ENCODE data around the gene CLEC2A.
"Not testable (repeated sequence)": the region's sequence is repeated elsewhere in the genome, so short reads cannot be mapped to it uniquely, and the experiment has no call there.

CLEC2A gene

DNA sequence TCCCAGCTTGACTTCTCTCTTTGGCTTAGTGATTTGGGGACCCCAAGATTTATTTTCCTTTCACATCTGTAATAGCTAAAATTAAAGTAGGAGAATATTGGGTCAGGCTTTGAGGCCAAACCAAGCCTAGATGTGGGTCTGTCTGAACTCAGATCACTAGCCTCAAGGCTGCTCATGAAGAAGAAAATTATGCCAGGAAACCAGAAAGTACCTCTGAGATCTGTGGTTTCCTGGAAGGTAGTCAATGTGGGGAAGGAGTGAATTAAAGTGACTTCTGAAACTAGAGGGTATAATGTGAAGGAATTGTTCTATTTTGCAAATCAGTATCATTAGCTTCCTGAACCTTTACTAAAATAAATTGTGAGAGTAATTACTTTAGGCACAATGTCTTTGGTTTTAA lies 25.7 kb upstream of the CLEC2A start:
- no peaks in the 10 kb centered on the region for H3K9me3 ChIP-seq (ENCODE audit: low read length)
- H3K36me3 ChIP-seq (ENCODE audit: insufficient read depth, low read length): no peaks in the 10 kb centered on the region
- H3K4me1 ChIP-seq (ENCODE audit: insufficient read depth, low read length): no peaks in the 10 kb centered on the region
- H3K27me3 ChIP-seq (ENCODE audit: control insufficient read depth in 1 of 2, insufficient read depth in 2 of 2, low read length in 2 of 2): no peaks in the 10 kb centered on the region
- no peak overlapping the region for H3K4me3 ChIP-seq (ENCODE audit: low read depth in 1 of 2, low read length in 2 of 2)
- no peak overlapping the region for H3K9ac ChIP-seq (ENCODE audit: low read length)
- no peak overlapping the region for H3K27ac ChIP-seq (ENCODE audit: low read depth, low read length)

DNA sequence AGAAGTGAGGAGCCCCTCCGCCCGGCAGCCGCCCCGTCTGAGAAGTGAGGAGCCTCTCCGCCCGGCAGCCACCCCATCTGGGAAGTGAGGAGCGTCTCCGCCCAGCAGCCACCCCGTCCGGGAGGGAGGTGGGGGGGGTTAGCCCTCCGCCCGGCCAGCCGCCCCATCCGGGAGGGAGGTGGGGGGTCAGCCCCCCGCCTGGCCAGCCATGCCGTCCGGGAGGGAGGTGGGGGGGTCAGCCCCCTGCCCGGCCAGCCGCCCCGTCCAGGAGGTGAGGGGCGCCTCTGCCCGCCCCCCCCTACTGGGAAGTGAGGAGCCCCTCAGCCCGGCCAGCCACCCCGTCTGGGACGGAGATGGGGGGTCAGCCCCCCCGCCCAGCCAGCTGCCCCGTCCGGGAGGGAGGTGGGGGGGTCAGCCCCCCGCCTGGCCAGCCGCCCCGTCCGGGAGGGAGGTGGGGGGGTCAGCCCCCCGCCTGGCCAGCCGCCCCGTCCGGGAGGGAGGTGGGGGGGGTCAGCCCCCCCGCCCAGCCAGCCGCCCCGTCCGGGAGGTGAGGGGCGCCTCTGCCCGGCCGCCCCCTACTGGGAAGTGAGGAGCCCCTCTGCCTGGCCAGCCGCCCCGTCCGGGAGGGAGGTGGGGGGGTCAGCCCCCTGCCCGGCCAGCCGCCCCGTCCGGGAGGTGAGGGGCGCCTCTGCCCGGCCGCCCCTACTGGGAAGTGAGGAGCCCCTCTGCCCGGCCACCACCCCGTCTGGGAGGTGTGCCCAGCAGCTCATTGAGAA lies 21.0 kb upstream of the CLEC2A start:
- not testable (repeated sequence) for H3K9ac ChIP-seq (ENCODE audit: low read length); H3K27ac ChIP-seq (ENCODE audit: low read depth, low read length); H3K4me3 ChIP-seq (ENCODE audit: low read depth in 1 of 2, low read length in 2 of 2)

DNA sequence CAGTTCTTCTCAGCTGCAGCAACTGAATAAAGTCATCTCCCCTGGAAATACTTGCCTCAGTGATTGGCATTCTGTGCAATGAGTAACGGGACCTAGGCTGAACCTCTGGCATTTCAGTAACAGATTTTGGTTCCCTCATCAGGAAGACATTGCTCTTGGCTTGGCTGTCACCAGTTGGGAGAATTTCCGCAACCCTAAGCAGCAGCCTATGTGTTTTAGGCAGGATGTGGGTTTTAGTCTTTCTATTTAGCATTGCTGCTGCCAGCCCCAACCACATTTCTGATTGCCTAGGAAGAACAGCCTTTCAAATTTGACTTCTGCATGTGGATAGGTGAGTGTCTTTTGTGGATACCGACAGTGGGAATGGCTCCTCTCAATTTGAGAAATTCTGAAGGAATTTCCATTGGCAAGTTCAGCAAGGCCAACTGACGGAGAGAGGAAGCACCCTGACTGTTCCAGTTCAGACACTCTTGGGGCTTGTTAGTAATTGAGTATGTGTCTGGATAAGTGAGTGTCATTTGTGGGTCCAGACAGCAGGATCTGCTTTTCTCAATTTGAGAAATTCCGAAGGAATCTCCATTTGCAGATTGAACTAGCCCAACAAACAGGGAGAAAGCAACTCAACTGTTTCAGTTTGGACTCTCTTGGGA lies 19.0 kb upstream of the CLEC2A start:
- Histone ChIP-seq H3K9me3 (ENCODE audit: low read length) (no peaks in the 10 kb centered on the region), H3K27me3 (ENCODE audit: control insufficient read depth in 1 of 2, insufficient read depth in 2 of 2, low read length in 2 of 2) (no peaks in the 10 kb centered on the region), H3K4me1 (ENCODE audit: insufficient read depth, low read length) (no peaks in the 10 kb centered on the region), H3K36me3 (ENCODE audit: insufficient read depth, low read length) (no peaks in the 10 kb centered on the region), H3K9ac (ENCODE audit: low read length) (no peak overlapping the region), H3K4me3 (ENCODE audit: low read depth in 1 of 2, low read length in 2 of 2) (no peak overlapping the region), H3K27ac (ENCODE audit: low read depth, low read length) (no peak overlapping the region)

More for the DNA sequence above, 21.0 kb upstream of the CLEC2A start:
- not testable (repeated sequence) for H3K9me3 ChIP-seq (ENCODE audit: low read length); H3K36me3 ChIP-seq (ENCODE audit: insufficient read depth, low read length); H3K4me1 ChIP-seq (ENCODE audit: insufficient read depth, low read length); H3K27me3 ChIP-seq (ENCODE audit: control insufficient read depth in 1 of 2, insufficient read depth in 2 of 2, low read length in 2 of 2)

DNA sequence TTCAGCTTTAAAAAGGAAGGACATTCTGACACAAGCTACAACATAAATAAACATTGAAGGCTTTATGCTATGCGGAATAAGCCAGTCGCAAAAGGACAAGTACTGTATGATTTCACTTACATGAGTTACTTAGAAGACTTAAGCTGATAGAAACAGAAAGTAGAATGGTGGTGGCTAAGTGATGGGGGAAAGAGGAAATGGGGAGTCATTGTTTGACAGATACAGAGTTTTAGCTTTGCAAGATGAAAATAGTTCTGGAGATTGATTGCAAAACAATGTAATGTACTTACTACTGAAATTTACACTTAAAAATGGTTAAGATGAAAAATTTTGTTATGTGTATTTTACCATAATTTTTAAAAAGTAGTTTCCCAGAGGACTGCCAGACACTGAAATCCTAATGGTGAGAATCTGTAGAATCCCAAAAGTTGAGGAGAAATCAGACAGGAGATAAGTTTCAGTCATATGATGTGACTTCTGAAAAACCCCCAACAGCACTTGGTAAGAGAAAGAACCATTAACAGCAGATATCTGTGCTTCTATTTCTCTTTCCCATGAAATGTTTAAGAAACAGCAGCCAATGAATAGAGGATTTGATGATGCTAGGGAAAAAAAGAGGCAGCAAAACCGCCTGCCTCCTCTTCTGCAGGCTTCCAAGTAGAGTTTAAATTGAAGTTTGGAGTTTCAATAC lies 16.6 kb upstream of the CLEC2A start:
- H3K36me3 ChIP-seq (ENCODE audit: insufficient read depth, low read length): no peaks in the 10 kb centered on the region
- H3K9ac ChIP-seq (ENCODE audit: low read length): no peak overlapping the region
- H3K27ac ChIP-seq (ENCODE audit: low read depth, low read length): no peak overlapping the region
- H3K9me3 ChIP-seq (ENCODE audit: low read length): no peaks in the 10 kb centered on the region
- no peaks in the 10 kb centered on the region for H3K4me1 ChIP-seq (ENCODE audit: insufficient read depth, low read length)
- H3K27me3 ChIP-seq (ENCODE audit: control insufficient read depth in 1 of 2, insufficient read depth in 2 of 2, low read length in 2 of 2): no peaks in the 10 kb centered on the region
- no peak overlapping the region for H3K4me3 ChIP-seq (ENCODE audit: low read depth in 1 of 2, low read length in 2 of 2)

DNA sequence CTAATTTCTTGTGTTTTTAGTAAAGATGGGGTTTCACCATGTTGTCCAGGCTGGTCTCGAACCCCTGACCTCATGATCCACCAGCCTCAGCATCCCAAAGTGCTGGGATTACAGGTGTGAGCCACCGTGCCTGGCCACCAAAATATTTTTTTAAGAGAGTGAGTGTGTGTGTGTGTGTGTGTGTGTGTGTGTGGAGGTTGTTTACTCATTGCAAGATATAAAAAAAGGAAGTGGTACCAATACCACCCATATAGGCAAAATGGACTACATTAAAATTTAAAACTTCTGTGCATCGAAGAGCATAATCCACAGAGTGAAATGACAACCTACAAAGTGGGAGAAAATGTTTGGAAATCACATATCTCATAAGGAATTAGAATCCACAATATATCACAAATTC lies 15.5 kb upstream of the CLEC2A start:
- H3K9me3 ChIP-seq (ENCODE audit: low read length): no peaks in the 10 kb centered on the region
- H3K4me1 ChIP-seq (ENCODE audit: insufficient read depth, low read length): no peaks in the 10 kb centered on the region
- no peak overlapping the region for H3K4me3 ChIP-seq (ENCODE audit: low read depth in 1 of 2, low read length in 2 of 2)
- no peak overlapping the region for H3K27ac ChIP-seq (ENCODE audit: low read depth, low read length)
- no peaks in the 10 kb centered on the region for H3K27me3 ChIP-seq (ENCODE audit: control insufficient read depth in 1 of 2, insufficient read depth in 2 of 2, low read length in 2 of 2)
- no peaks in the 10 kb centered on the region for H3K36me3 ChIP-seq (ENCODE audit: insufficient read depth, low read length)
- H3K9ac ChIP-seq (ENCODE audit: low read length): no peak overlapping the region

DNA sequence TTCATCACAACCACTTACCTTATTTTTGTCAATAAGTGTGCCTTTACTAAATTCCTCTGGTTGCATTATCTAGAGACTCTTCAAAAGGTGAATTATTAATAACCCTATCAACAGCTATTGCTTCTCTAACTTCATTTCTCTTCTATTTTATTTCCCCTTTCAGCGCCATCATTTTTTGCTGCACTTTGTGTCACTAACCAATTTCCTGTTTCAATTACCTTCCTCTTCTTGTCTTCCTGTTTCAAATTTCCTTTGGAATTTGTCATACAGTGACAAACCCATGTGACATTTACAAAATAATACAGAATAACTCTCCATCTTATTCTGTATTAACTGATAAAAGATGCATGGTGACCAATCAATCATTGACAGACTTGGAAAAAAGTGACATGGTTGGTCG lies 12.2 kb upstream of the CLEC2A start:
- Histone ChIP-seq H3K27me3 (ENCODE audit: control insufficient read depth in 1 of 2, insufficient read depth in 2 of 2, low read length in 2 of 2) (no peaks in the 10 kb centered on the region), H3K4me3 (ENCODE audit: low read depth in 1 of 2, low read length in 2 of 2) (no peak overlapping the region), H3K36me3 (ENCODE audit: insufficient read depth, low read length) (no peaks in the 10 kb centered on the region), H3K4me1 (ENCODE audit: insufficient read depth, low read length) (no peaks in the 10 kb centered on the region), H3K9ac (ENCODE audit: low read length) (no peak overlapping the region), H3K9me3 (ENCODE audit: low read length) (no peaks in the 10 kb centered on the region), H3K27ac (ENCODE audit: low read depth, low read length) (no peak overlapping the region)

DNA sequence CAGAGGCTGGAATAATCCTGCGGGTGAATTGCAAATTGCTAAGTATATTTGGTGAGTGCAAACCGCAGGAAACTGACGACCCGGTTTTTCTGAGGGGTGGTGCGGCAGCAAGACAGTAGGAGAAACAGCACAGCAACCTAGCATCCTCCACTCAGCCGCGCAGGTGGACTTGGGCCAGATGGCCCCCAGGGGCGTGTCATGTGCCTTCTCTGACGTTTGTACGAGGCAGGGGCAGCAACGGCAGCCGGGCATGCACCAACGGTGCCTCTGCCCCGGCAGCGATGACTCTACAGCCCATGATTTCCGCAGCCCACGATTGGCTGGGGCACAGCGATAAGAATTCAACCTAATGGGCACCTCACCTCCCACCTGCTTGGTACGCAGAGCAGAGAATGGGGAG lies 11.1 kb upstream of the CLEC2A start:
- Histone ChIP-seq H3K9me3 (ENCODE audit: low read length) (no peaks in the 10 kb centered on the region), H3K4me1 (ENCODE audit: insufficient read depth, low read length) (no peaks in the 10 kb centered on the region), H3K36me3 (ENCODE audit: insufficient read depth, low read length) (no peaks in the 10 kb centered on the region), H3K27me3 (ENCODE audit: control insufficient read depth in 1 of 2, insufficient read depth in 2 of 2, low read length in 2 of 2) (no peaks in the 10 kb centered on the region), H3K4me3 (ENCODE audit: low read depth in 1 of 2, low read length in 2 of 2) (no peak overlapping the region), H3K9ac (ENCODE audit: low read length) (no peak overlapping the region), H3K27ac (ENCODE audit: low read depth, low read length) (no peak overlapping the region)

DNA sequence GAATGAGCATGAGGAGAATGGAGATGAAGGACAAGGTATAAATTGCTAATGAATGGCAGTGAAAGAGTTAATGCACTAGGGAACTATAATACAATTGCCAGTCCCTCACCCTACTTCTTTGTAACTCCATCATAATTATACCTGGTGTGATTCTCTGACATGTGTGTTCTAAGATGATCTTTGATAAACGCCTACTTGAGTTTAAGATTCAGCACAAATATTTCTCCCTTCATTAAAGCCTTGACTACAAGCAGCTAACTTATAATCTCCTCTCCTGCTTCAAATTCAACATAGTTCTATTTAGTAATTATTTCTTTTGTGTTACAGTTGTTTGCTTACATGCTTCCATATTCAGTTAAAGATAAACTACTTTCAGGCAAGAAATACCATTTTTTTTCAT lies 9.7 kb upstream of the CLEC2A start:
- no peaks in the 10 kb centered on the region for H3K9me3 ChIP-seq (ENCODE audit: low read length)
- H3K27ac ChIP-seq (ENCODE audit: low read depth, low read length): no peak overlapping the region
- no peaks in the 10 kb centered on the region for H3K4me1 ChIP-seq (ENCODE audit: insufficient read depth, low read length)
- no peaks in the 10 kb centered on the region for H3K27me3 ChIP-seq (ENCODE audit: control insufficient read depth in 1 of 2, insufficient read depth in 2 of 2, low read length in 2 of 2)
- no peak overlapping the region for H3K4me3 ChIP-seq (ENCODE audit: low read depth in 1 of 2, low read length in 2 of 2)
- H3K36me3 ChIP-seq (ENCODE audit: insufficient read depth, low read length): no peaks in the 10 kb centered on the region
- no peak overlapping the region for H3K9ac ChIP-seq (ENCODE audit: low read length)

DNA sequence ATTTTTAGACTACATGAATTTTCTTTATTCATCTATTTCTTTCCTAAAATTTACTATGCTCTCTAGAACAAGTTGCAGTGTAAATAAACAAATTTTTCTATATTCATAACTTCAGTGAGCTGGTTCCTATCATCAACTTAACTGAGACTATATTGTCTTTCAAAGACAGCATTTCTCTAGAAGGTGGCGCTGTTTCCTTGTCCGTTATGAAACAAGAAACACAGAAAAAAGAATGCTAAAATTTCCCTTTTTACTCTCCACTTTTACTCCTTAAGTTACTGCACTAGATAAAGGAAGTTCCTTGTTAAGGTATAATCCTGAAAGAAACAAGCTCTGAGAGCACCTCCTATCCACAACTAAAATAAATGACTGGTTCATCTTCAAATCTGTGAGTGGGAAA lies 8.2 kb upstream of the CLEC2A start:
- Histone ChIP-seq H3K36me3 (ENCODE audit: insufficient read depth, low read length) (no peaks in the 10 kb centered on the region), H3K27ac (ENCODE audit: low read depth, low read length) (no peak overlapping the region)

DNA sequence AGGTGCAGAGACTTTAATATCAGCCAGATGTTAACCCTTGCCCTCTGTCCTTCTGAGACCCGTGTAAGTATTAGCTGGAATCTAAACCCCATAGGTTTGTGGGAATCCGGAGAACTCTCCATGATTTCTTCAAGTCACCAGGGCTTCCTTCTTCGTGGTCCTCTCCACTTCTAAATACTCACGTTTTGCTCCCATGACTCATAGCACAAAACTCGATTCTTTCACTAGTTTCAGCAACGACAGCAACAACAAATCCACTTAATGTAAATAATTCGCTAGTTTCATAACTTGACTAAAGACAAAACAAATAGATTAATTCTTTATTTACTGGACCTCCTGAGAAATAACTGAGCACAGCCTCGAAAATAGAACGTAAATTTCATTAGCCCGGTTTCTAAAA lies 4.4 kb upstream of the CLEC2A start:
- Histone ChIP-seq H3K36me3 (ENCODE audit: insufficient read depth, low read length) (no peaks in the 10 kb centered on the region), H3K9me3 (ENCODE audit: low read length) (no peaks in the 10 kb centered on the region), H3K27ac (ENCODE audit: low read depth, low read length) (no peak overlapping the region), H3K4me1 (ENCODE audit: insufficient read depth, low read length) (no peaks in the 10 kb centered on the region), H3K4me3 (ENCODE audit: low read depth in 1 of 2, low read length in 2 of 2) (no peak overlapping the region), H3K9ac (ENCODE audit: low read length) (no peak overlapping the region), H3K27me3 (ENCODE audit: control insufficient read depth in 1 of 2, insufficient read depth in 2 of 2, low read length in 2 of 2) (no peaks in the 10 kb centered on the region)

More for the DNA sequence above, 8.2 kb upstream of the CLEC2A start:
- H3K9ac ChIP-seq (ENCODE audit: low read length): no peak overlapping the region
- H3K9me3 ChIP-seq (ENCODE audit: low read length): no peaks in the 10 kb centered on the region
- no peaks in the 10 kb centered on the region for H3K4me1 ChIP-seq (ENCODE audit: insufficient read depth, low read length)
- H3K27me3 ChIP-seq (ENCODE audit: control insufficient read depth in 1 of 2, insufficient read depth in 2 of 2, low read length in 2 of 2): no peaks in the 10 kb centered on the region
- no peak overlapping the region for H3K4me3 ChIP-seq (ENCODE audit: low read depth in 1 of 2, low read length in 2 of 2)

DNA sequence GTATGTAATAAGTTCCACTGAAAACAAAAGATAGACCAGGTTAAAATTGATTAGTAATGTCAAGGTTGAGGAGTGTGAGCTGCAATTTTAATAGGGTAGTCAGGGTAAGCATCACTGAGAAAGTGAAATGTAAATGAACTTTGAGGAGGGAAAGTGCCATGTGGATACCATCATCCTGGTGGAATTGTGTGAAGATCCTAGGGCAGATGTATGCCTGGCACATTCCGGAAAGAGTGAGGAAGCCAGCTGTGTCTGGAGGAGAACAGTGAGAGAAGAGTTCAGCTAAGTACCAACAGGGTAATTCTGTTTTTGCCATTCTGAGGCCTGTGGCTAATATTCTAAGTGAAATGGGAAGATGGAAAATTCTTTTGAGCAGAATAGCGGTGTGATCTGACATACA lies 2.9 kb upstream of the CLEC2A start:
- Histone ChIP-seq H3K27ac (ENCODE audit: low read depth, low read length) (no peak overlapping the region), H3K9ac (ENCODE audit: low read length) (no peak overlapping the region), H3K4me3 (ENCODE audit: low read depth in 1 of 2, low read length in 2 of 2) (no peak overlapping the region), H3K9me3 (ENCODE audit: low read length) (no peaks in the 10 kb centered on the region), H3K27me3 (ENCODE audit: control insufficient read depth in 1 of 2, insufficient read depth in 2 of 2, low read length in 2 of 2) (no peaks in the 10 kb centered on the region), H3K4me1 (ENCODE audit: insufficient read depth, low read length) (no peaks in the 10 kb centered on the region), H3K36me3 (ENCODE audit: insufficient read depth, low read length) (no peaks in the 10 kb centered on the region)

All from muscle layer of colon (tissue), 2 donors.